CD4-positive, CD25-positive, alpha-beta regulatory T cell (primary cell): Measurements from ENCODE around the gene LKAAEAR1. TPM values are rescaled to one million over a fixed set of nuclear protein-coding genes. Genes with fewer than 3 reads are reported as not detected.
A peak's percentile ranks its signal among the peaks of the same experiment; 100 is the strongest.

Experiments
- ATAC-seq, 2 donors: fragments of 150-1000 bp; cut with Tn5 transposase; one replicate each; pipeline ENCODE4 v1.10.0; 2021; ENCODE audit warnings: low read depth in 2 of 2, moderate number of reproducible peaks in 2 of 2, moderate library complexity in 1 of 2
- DNase-seq, 3 donors: peaks; one replicate each; pipeline versions ENCODE4 v3.0.0 to v3.0.0-alpha.2; 2012 to 2022; ENCODE audit warnings: mixed read lengths in 1 of 3
- H3K27ac ChIP-seq: one replicate; pipeline ENCODE4 v1.7.0; 2013; ENCODE audit warnings: mild to moderate bottlenecking, low read length; ENCODE audit not compliant: insufficient read depth, poor library complexity, severe bottlenecking
- H3K27me3 ChIP-seq: one replicate; pipeline ENCODE4 v1.7.0; 2013; ENCODE audit warnings: low read length; ENCODE audit not compliant: control insufficient read depth, insufficient read depth
- H3K36me3 ChIP-seq: one replicate; pipeline ENCODE4 v1.7.0; 2013; ENCODE audit warnings: mild to moderate bottlenecking, low read length, moderate library complexity; ENCODE audit not compliant: control insufficient read depth, insufficient read depth
- H3K4me1 ChIP-seq: 2 replicates; pipeline ENCODE4 v1.7.0; 2013; ENCODE audit warnings: mild to moderate bottlenecking, low read length; ENCODE audit not compliant: insufficient read depth, control insufficient read depth, poor library complexity, severe bottlenecking
- H3K4me3 ChIP-seq: one replicate; pipeline ENCODE4 v1.7.0; 2013; ENCODE audit warnings: low read depth, mild to moderate bottlenecking, low read length, moderate library complexity
- H3K9me3 ChIP-seq, 2 experiments: 1 replicate in 1 of 2; 2 replicates in 1 of 2; pipeline ENCODE4 v1.7.0; 2013; ENCODE audit warnings: low read length in 2 of 2, mild to moderate bottlenecking in 1 of 2, moderate library complexity in 1 of 2; ENCODE audit not compliant: control insufficient read depth in 2 of 2
- H3K27ac Mint-ChIP-seq, 3 donors: one replicate each; pipeline ENCODE4 v1.8.0; 2020 to 2022; ENCODE audit warnings: mild to moderate bottlenecking in 3 of 3, mixed read lengths in 3 of 3, moderate library complexity in 2 of 3
- H3K27me3 Mint-ChIP-seq: one replicate; pipeline ENCODE4 v1.8.0; 2022; ENCODE audit warnings: mild to moderate bottlenecking, mixed read lengths
- H3K36me3 Mint-ChIP-seq: one replicate; pipeline ENCODE4 v1.8.0; 2020; ENCODE audit warnings: mixed read lengths
- H3K4me1 Mint-ChIP-seq, 4 donors: one replicate each; pipeline ENCODE4 v1.8.0; 2020 to 2022; ENCODE audit warnings: mixed read lengths in 4 of 4, mild to moderate bottlenecking in 1 of 4
- H3K4me3 Mint-ChIP-seq, 4 donors: one replicate each; pipeline ENCODE4 v1.8.0; 2020 to 2022; ENCODE audit warnings: mild to moderate bottlenecking in 4 of 4, mixed read lengths in 4 of 4, moderate library complexity in 3 of 4
- H3K9me3 Mint-ChIP-seq, 7 donors: one replicate each; pipeline ENCODE4 v1.8.0; 2020 to 2022; ENCODE audit warnings: mixed read lengths in 7 of 7, mild to moderate bottlenecking in 3 of 7, moderate library complexity in 2 of 7
- polyA plus RNA-seq, 4 donors: library from polyadenylated mRNA; unstranded; fragments of 300-500 nt; fragmentation: Illumina TruSeq; gene quantifications; one replicate each; pipeline ENCODE4 v1.2.3, GENCODE V29; 2021
- total RNA-seq: library from RNA; stranded (reverse); gene quantifications from one replicate; pipeline ENCODE4 v1.2.3, GENCODE V29; 2022

LKAAEAR1 gene
- total and polyA plus RNA-seq, 5 donors from 2014 or later, result 0.42 to 1.4 TPM; not detected in 3

DNA sequence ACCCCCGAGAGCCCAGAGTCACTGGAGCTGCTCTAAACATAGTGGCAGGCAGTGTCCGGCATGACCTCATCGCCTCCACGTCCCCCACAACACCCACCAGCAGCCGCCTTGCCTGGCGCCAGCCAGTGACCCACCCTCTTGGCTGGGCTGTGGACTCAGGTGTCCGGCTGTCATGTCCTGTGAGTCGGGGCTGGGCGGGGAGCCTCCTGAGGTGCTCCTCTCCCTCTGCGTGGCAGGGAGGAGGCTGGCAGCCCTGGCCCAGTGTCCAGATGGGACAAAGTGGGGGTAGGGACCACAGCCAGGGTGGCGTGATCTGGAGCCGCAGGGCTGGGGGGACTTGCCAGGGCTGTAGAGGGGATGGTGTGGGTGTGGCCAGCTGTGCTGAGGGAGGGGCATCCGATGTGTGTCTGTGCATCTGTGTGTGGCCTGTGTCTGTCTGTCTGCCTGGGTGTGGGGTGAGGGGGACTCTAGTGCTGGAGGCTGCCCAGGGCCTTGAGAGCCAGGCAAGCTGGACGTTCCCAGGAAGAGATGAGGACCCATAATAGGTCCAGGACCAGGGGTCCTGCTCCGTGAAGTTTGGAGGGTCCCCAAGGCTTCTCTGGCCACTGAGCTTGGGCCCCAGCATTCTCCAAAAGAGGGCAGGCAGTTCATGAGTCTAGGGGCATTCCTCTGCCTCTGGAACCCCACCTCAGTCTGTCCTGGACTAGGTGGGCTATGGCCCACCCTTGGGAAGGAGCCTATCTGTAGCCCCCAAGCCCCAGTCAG is 32.5 kb downstream of the LKAAEAR1 start:
- Histone ChIP-seq H3K4me1 (peaks cover 13% of the 10 kb centered on the region), H3K4me3 (no peak overlapping the region), H3K36me3 (no peaks in the 10 kb centered on the region), H3K27ac (no peak overlapping the region), H3K27me3 (peaks cover 2% of the 10 kb centered on the region), H3K9me3 (no peaks in the 10 kb centered on the region)
- no peaks in the 10 kb centered on the region for H3K36me3 Mint-ChIP-seq
- H3K4me1 Mint-ChIP-seq, result peaks cover 0 to 16% (median 0%) of the 10 kb centered on the region in 4 donors
- H3K9me3 Mint-ChIP-seq, result peaks cover 0 to 2% (median 0%) of the 10 kb centered on the region in 7 donors
- ATAC-seq (no peak), DNase-seq (no peak)
- H3K27ac Mint-ChIP-seq, result peak overlapping the region in 1 of 3 donors; percentile 48
- H3K27me3 Mint-ChIP-seq, result peaks cover 38% of the 10 kb centered on the region
- no peak overlapping the region for H3K4me3 Mint-ChIP-seq

DNA sequence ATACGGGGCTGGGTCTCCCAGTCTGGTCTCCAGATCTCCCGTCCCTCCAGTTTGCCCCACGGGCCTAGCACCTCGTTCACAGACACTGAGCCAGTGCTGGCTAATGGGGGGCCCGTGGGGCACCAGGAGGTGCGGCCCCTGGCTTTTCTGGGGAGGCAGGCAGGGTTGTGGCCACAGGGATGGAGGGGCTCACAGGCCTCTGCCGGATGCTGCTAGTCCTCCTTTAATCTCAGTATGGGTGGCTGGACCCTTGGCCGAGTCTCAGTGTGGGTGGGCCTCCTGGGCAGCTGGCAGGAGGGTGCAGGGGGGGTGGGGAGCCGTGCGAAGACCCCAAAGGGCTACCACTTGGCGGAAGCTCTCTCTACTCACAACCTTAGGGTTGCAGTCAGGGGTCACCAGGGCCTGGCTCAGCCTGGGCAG is 33.2 kb downstream of the LKAAEAR1 start:
- H3K27me3 Mint-ChIP-seq, result peaks cover 45% of the 10 kb centered on the region
- H3K4me3 Mint-ChIP-seq, result peak overlapping the region in 1 of 4 donors; percentile 82
- H3K27ac ChIP-seq, result no peak overlapping the region
- DNase-seq, result no peak
- H3K36me3 Mint-ChIP-seq, result no peaks in the 10 kb centered on the region
- H3K27ac Mint-ChIP-seq, result no peak overlapping the region
- H3K36me3 ChIP-seq, result no peaks in the 10 kb centered on the region
- H3K4me3 ChIP-seq, result no peak overlapping the region
- no peaks in the 10 kb centered on the region for H3K9me3 ChIP-seq
- peaks cover 0 to 2% (median 0%) of the 10 kb centered on the region in 7 donors for H3K9me3 Mint-ChIP-seq
- peaks cover 0 to 17% (median 0%) of the 10 kb centered on the region in 4 donors for H3K4me1 Mint-ChIP-seq
- H3K27me3 ChIP-seq, result peaks cover 2% of the 10 kb centered on the region
- peaks cover 13% of the 10 kb centered on the region for H3K4me1 ChIP-seq
- ATAC-seq, result no peak

GRCh38 chr20:64050261-64051032 is 33.8 kb downstream of the LKAAEAR1 start:
- Histone ChIP-seq H3K27ac (no peak overlapping the region), H3K4me1 (peaks cover 13% of the 10 kb centered on the region), H3K36me3 (no peaks in the 10 kb centered on the region), H3K27me3 (peaks cover 2% of the 10 kb centered on the region), H3K4me3 (no peak overlapping the region), H3K9me3 (no peaks in the 10 kb centered on the region)
- ATAC-seq (no peak), DNase-seq (no peak)
- peaks cover 0 to 20% (median 0%) of the 10 kb centered on the region in 4 donors for H3K4me1 Mint-ChIP-seq
- peaks cover 48% of the 10 kb centered on the region for H3K27me3 Mint-ChIP-seq
- H3K9me3 Mint-ChIP-seq, result peaks cover 0 to 4% (median 0%) of the 10 kb centered on the region in 7 donors
- H3K36me3 Mint-ChIP-seq, result no peaks in the 10 kb centered on the region
- H3K27ac Mint-ChIP-seq, result no peak overlapping the region
- H3K4me3 Mint-ChIP-seq, result peak overlapping the region in 2 of 4 donors; percentile 38 to 82

GRCh38 chr20:64049878-64050260 is 34.3 kb downstream of the LKAAEAR1 start:
- Histone ChIP-seq H3K4me1 (peaks cover 13% of the 10 kb centered on the region), H3K27me3 (peaks cover 2% of the 10 kb centered on the region), H3K36me3 (no peaks in the 10 kb centered on the region), H3K27ac (no peak overlapping the region), H3K4me3 (no peak overlapping the region), H3K9me3 (no peaks in the 10 kb centered on the region)
- ATAC-seq (no peak), DNase-seq (no peak)
- Mint-ChIP-seq H3K27me3 (peaks cover 48% of the 10 kb centered on the region), H3K9me3 (peaks cover 0 to 4% (median 0%) of the 10 kb centered on the region in 7 donors), H3K36me3 (no peaks in the 10 kb centered on the region), H3K4me3 (peak overlapping the region in 1 of 4 donors; percentile 28), H3K4me1 (peaks cover 0 to 18% (median 0%) of the 10 kb centered on the region in 4 donors), H3K27ac (no peak overlapping the region)

DNA sequence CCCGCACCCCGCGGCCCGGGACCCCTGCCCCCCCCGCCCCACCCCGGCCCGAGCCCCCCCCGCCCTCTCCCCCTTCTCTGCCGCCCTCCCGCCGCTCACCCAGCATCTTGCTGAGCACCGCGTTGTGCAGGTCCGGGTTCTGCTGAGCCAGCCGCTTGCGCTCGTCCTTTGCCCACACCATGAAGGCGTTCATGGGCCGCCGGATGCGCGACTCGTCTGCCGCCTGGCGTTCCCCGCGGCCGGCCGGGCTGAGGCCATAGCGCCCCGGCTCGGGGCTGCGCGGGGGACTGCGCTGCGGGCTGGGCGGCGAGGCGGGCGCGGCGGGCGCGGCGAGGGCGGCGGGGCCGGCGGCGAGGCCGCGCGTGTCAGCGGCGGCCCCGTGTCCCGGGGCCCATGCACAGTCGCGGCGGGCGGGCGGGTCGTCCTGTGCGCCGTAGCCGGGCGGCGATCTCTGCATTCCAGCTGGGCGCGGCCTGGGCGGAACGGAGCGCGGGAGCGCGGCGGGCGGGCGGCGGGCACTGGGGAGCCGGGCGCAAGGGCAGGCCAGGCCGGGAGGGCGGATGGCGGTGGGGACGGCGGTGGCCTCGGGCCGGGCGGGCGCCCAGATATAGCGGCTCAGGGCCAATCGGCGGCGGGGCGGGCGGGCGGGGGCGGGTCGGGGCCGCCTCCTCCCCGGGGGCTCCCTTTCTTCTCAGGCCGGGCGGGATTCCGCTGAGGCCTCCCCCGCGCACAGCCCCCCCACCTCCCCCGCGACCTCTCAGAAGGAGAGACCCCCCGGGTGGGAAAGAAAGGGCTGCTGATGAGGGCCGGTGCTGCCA is 34.9 kb downstream of the LKAAEAR1 start, which contains the start of gene SOX18:
TSS of gene SOX18 (minus strand) at position 580 of the 818 bp plus-strand sequence. CDS start at position 457, 123 bp downstream.
- H3K36me3 ChIP-seq, result no peaks in the 10 kb centered on the region
- Mint-ChIP-seq H3K9me3 (peaks cover 0 to 4% (median 0%) of the 10 kb centered on the region in 7 donors), H3K36me3 (no peaks in the 10 kb centered on the region), H3K27me3 (peaks cover 53% of the 10 kb centered on the region), H3K4me1 (peaks cover 0 to 23% (median 4%) of the 10 kb centered on the region in 4 donors), H3K4me3 (peak within 1 kb of the TSS in 3 of 4 donors; percentile 38 to 74 (median 69)), H3K27ac (no peak within 1 kb of the TSS)
- H3K27ac ChIP-seq, result no peak within 1 kb of the TSS
- H3K27me3 ChIP-seq, result peaks cover 2% of the 10 kb centered on the region
- DNase-seq (peak in 1 of 3 donors; percentile 49), ATAC-seq (peak in 1 of 2 donors; percentile 47)
- no peak within 1 kb of the TSS for H3K4me3 ChIP-seq
- peaks cover 13% of the 10 kb centered on the region for H3K4me1 ChIP-seq
- no peaks in the 10 kb centered on the region for H3K9me3 ChIP-seq

DNA sequence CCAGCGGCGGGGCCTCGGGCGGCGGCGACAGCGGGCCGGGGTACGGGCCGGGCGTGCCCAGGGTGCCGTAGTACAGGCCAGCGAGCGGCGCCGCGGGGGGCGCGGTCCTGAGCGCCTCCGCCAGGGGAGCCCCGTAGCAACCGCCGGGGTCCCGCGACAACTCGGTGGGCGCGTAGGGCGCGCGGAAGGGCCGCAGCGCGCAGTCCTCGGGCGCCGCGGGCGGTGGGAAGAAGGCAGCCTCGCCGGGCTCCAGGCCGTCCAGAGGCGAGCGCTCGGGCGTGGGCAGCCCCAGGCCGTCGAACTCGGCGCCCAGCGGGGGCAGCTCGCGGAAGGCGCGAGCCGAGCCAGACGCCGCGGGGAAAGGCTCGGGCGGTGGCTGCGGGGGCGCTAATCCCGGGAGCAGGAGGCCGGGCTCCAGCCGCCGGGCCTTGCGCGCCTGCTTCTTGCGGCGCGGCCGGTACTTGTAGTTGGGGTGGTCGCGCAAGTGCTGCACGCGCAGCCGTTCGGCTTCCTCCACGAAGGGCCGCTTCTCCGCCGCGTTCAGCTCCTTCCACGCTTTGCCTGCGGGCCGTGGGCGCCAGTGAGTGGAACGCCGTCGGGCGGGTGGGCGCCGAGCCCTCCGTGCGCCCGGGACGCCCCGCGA is 35.7 kb downstream of the LKAAEAR1 start:
- Mint-ChIP-seq H3K4me3 (no peak overlapping the region), H3K36me3 (no peaks in the 10 kb centered on the region), H3K9me3 (peaks cover 0 to 2% (median 0%) of the 10 kb centered on the region in 7 donors), H3K4me1 (peaks cover 0 to 29% (median 10%) of the 10 kb centered on the region in 4 donors), H3K27ac (no peak overlapping the region), H3K27me3 (peaks cover 59% of the 10 kb centered on the region)
- Histone ChIP-seq H3K9me3 (no peaks in the 10 kb centered on the region), H3K36me3 (no peaks in the 10 kb centered on the region), H3K4me1 (peaks cover 13% of the 10 kb centered on the region), H3K27ac (no peak overlapping the region), H3K4me3 (no peak overlapping the region), H3K27me3 (peaks cover 2% of the 10 kb centered on the region)
- ATAC-seq, result no peak
- no peak for DNase-seq

- Histone ChIP-seq H3K9me3 (no peaks in the 10 kb centered on the region), H3K27ac (no peak overlapping the region), H3K36me3 (no peaks in the 10 kb centered on the region), H3K4me1 (peaks cover 13% of the 10 kb centered on the region), H3K4me3 (no peak overlapping the region), H3K27me3 (peaks cover 2% of the 10 kb centered on the region)
- no peak overlapping the region for H3K27ac Mint-ChIP-seq
- H3K9me3 Mint-ChIP-seq, result peaks cover 0 to 1% (median 0%) of the 10 kb centered on the region in 7 donors
- DNase-seq (no peak), ATAC-seq (no peak)
- H3K4me3 Mint-ChIP-seq, result peak overlapping the region in 1 of 4 donors; percentile 35
- peaks cover 55% of the 10 kb centered on the region for H3K27me3 Mint-ChIP-seq
- H3K36me3 Mint-ChIP-seq, result no peaks in the 10 kb centered on the region
- H3K4me1 Mint-ChIP-seq, result peaks cover 0 to 28% (median 11%) of the 10 kb centered on the region in 4 donors
These were observed 36.2 kb downstream of the LKAAEAR1 start for GRCh38 chr20:64047968-64048401.
